NCI-H345 (cell line): ENCODE data around the gene ATOX1.

ENCODE experiments used
- DNase-seq: peaks from one replicate; lab custom pipeline; 2025; lab: John Stamatoyannopoulos, UW

ATOX1 gene

GRCh38 chr5:151770383-151771258 is 12.2 kb upstream of the ATOX1 start:
- peak; percentile 77 for DNase-seq

- DNase-seq: no peak
These were observed 8.5 kb upstream of the ATOX1 start for GRCh38 chr5:151766975-151767374.

- no peak for DNase-seq
These were observed 6.4 kb upstream of the ATOX1 start for GRCh38 chr5:151764801-151765200.

- no peak for DNase-seq
These were observed 346 bp downstream of the ATOX1 start for GRCh38 chr5:151758141-151758429.

- DNase-seq: no peak
These were observed 944 bp downstream of the ATOX1 start for GRCh38 chr5:151757233-151758140.

- DNase-seq: no peak
These were observed 3.0 kb downstream of the ATOX1 start for GRCh38 chr5:151755383-151755782.

- DNase-seq: no peak
These were observed 6.8 kb downstream of the ATOX1 start for GRCh38 chr5:151751593-151751992.

- DNase-seq: no peak
These were observed 7.3 kb downstream of the ATOX1 start for GRCh38 chr5:151751091-151751490.

- DNase-seq: no peak
These were observed 8.3 kb downstream of the ATOX1 start for GRCh38 chr5:151750121-151750520.

- no peak for DNase-seq
These were observed 13.2 kb downstream of the ATOX1 start for GRCh38 chr5:151745071-151745705.

- no peak for DNase-seq
These were observed 14.9 kb downstream of the ATOX1 start for GRCh38 chr5:151743530-151743929.

GRCh38 chr5:151742870-151743294 is 15.5 kb downstream of the ATOX1 start:
- peak; percentile 24 for DNase-seq

GRCh38 chr5:151741678-151742423 is 16.6 kb downstream of the ATOX1 start:
- DNase-seq: no peak

- no peak for DNase-seq
These were observed 17.5 kb downstream of the ATOX1 start for GRCh38 chr5:151740958-151741373.

- DNase-seq: peak; percentile 35
These were observed 18.0 kb downstream of the ATOX1 start for GRCh38 chr5:151740336-151740942.

GRCh38 chr5:151739939-151740335 is 18.5 kb downstream of the ATOX1 start:
- no peak for DNase-seq

GRCh38 chr5:151739395-151739794 is 19.0 kb downstream of the ATOX1 start:
- DNase-seq: no peak

GRCh38 chr5:151738125-151738848 is 20.1 kb downstream of the ATOX1 start:
- no peak for DNase-seq

GRCh38 chr5:151737431-151737830 is 21.0 kb downstream of the ATOX1 start:
- no peak for DNase-seq

- DNase-seq: no peak
These were observed 22.8 kb downstream of the ATOX1 start for GRCh38 chr5:151735646-151736045.

GRCh38 chr5:151734064-151734408 is 24.4 kb downstream of the ATOX1 start:
- no peak for DNase-seq
